MM.1S (cell line): Measurements from ENCODE around the gene RPL36A.

Experiments used
- DNase-seq: peaks from one replicate; pipeline ENCODE4 v3.0.0-alpha.2; 2015
- H2AFZ ChIP-seq: fragments of 300-600 bp; sonication (generic); 2 replicates; pipeline ENCODE4 v1.6.0; 2016; ENCODE audit warnings: antibody characterized with exemption, low read length
- H3F3A ChIP-seq: fragments of 300-600 bp; sonication (generic); 2 replicates; pipeline ENCODE4 v1.6.1; 2016; ENCODE audit warnings: mild to moderate bottlenecking, antibody characterized with exemption, low read length, moderate library complexity, mixed read lengths; ENCODE audit not compliant: insufficient read depth
- H3K27ac ChIP-seq: fragments of 300-600 bp; sonication (generic); 2 replicates; pipeline ENCODE4 v1.5.1; 2016; ENCODE audit warnings: mild to moderate bottlenecking, low read length
- H3K27me3 ChIP-seq: fragments of 300-600 bp; sonication (generic); replicated peaks from 2 replicates; pipeline ENCODE4 v1.6.0; 2016; ENCODE audit warnings: low read length; ENCODE audit not compliant: insufficient read depth
- H3K36me3 ChIP-seq: fragments of 300-600 bp; sonication (generic); replicated peaks from 2 replicates; pipeline ENCODE4 v1.6.1; 2016; ENCODE audit warnings: mild to moderate bottlenecking, low read length, mixed read lengths; ENCODE audit not compliant: insufficient read depth
- H3K4me1 ChIP-seq: fragments of 300-600 bp; sonication (generic); 2 replicates; pipeline ENCODE4 v1.6.1; 2016; ENCODE audit warnings: low read length, mixed read lengths
- H3K4me2 ChIP-seq: fragments of 300-600 bp; sonication (generic); 2 replicates; pipeline ENCODE4 v1.6.0; 2016; ENCODE audit warnings: low read depth, low read length
- H3K4me3 ChIP-seq: fragments of 300-600 bp; sonication (generic); 2 replicates; pipeline ENCODE4 v1.5.1; 2016; ENCODE audit warnings: low read length, mixed read lengths
- H3K79me2 ChIP-seq: fragments of 300-600 bp; sonication (generic); 2 replicates; pipeline ENCODE4 v1.6.1; 2016; ENCODE audit warnings: mixed run types, low read length, mixed read lengths
- H3K9ac ChIP-seq: fragments of 300-600 bp; sonication (generic); 2 replicates; pipeline ENCODE4 v1.6.1; 2016; ENCODE audit warnings: low read length, mixed read lengths
- H3K9me2 ChIP-seq: fragments of 300-600 bp; sonication (generic); replicated peaks from 2 replicates; pipeline ENCODE4 v1.6.1; 2016; ENCODE audit warnings: mild to moderate bottlenecking, low read length, mixed read lengths; ENCODE audit not compliant: insufficient read depth
- H3K9me3 ChIP-seq: fragments of 300-600 bp; sonication (generic); replicated peaks from 2 replicates; pipeline ENCODE4 v1.6.1; 2016; ENCODE audit warnings: mild to moderate bottlenecking, low read length, mixed read lengths; ENCODE audit not compliant: insufficient read depth
- H4K20me1 ChIP-seq: fragments of 300-600 bp; sonication (generic); 2 replicates; pipeline ENCODE4 v1.6.1; 2016; ENCODE audit warnings: mild to moderate bottlenecking, low read length, moderate library complexity, mixed read lengths; ENCODE audit not compliant: insufficient read depth
- CTCF ChIP-seq: fragments of 300-600 bp; sonication (generic); IDR thresholded peaks from 2 replicates; pipeline ENCODE4 v1.5.1; 2016; ENCODE audit warnings: antibody characterized with exemption, low read length, mixed read lengths
- EZH2 ChIP-seq: fragments of 300-600 bp; sonication (generic); optimal IDR thresholded peaks from 2 replicates; pipeline ENCODE3; 2017; ENCODE audit warnings: low read depth, mild to moderate bottlenecking, antibody characterized with exemption, low read length, mixed read lengths
- EZH2phosphoT487 ChIP-seq: fragments of 300-600 bp; sonication (generic); IDR thresholded peaks from 2 replicates; pipeline ENCODE4 v1.6.1; 2018; ENCODE audit warnings: antibody characterized with exemption, low read length

Gene RPL36A

GRCh38 chrX:101365301-101365795 lies 25.5 kb upstream of the RPL36A start:
- H3K4me1 ChIP-seq = peaks cover 3% of the 10 kb centered on the region
- no peak for TF ChIP-seq EZH2
- no peak for TF ChIP-seq CTCF
- TF ChIP-seq EZH2phosphoT487 = no peak
- DNase-seq = no peak
- H3K9ac ChIP-seq = no peak overlapping the region
- no peak overlapping the region for H3K4me2 ChIP-seq
- H3K27me3 ChIP-seq = no peaks in the 10 kb centered on the region
- H3K9me2 ChIP-seq = no peaks in the 10 kb centered on the region
- H4K20me1 ChIP-seq = no peaks in the 10 kb centered on the region
- H3K9me3 ChIP-seq = no peaks in the 10 kb centered on the region
- no peak overlapping the region for H2AFZ ChIP-seq
- no peak overlapping the region for H3K27ac ChIP-seq
- no peaks in the 10 kb centered on the region for H3K36me3 ChIP-seq
- no peak overlapping the region for H3K4me3 ChIP-seq
- no peaks in the 10 kb centered on the region for H3F3A ChIP-seq
- no peaks in the 10 kb centered on the region for H3K79me2 ChIP-seq

GRCh38 chrX:101368800-101369199 lies 22.0 kb upstream of the RPL36A start:
- TF ChIP-seq CTCF = no peak
- TF ChIP-seq EZH2 = no peak
- no peak for TF ChIP-seq EZH2phosphoT487
- Histone ChIP-seq H3K9ac (no peak overlapping the region), H3K4me1 (peaks cover 14% of the 10 kb centered on the region), H3K9me3 (no peaks in the 10 kb centered on the region), H3K27me3 (no peaks in the 10 kb centered on the region), H3K9me2 (no peaks in the 10 kb centered on the region), H3K36me3 (no peaks in the 10 kb centered on the region), H3F3A (no peaks in the 10 kb centered on the region), H2AFZ (no peak overlapping the region), H4K20me1 (no peaks in the 10 kb centered on the region), H3K4me2 (no peak overlapping the region), H3K27ac (no peak overlapping the region), H3K4me3 (no peak overlapping the region), H3K79me2 (no peaks in the 10 kb centered on the region)
- DNase-seq = no peak

- H3K27ac ChIP-seq = no peak overlapping the region
- H3K9ac ChIP-seq = no peak overlapping the region
- no peaks in the 10 kb centered on the region for H3K9me3 ChIP-seq
- H3K9me2 ChIP-seq = no peaks in the 10 kb centered on the region
- H3K4me2 ChIP-seq = no peak overlapping the region
- no peak overlapping the region for H3K4me3 ChIP-seq
- H4K20me1 ChIP-seq = no peaks in the 10 kb centered on the region
- no peaks in the 10 kb centered on the region for H3K27me3 ChIP-seq
- no peaks in the 10 kb centered on the region for H3F3A ChIP-seq
- peaks cover 14% of the 10 kb centered on the region for H3K4me1 ChIP-seq
- no peak overlapping the region for H2AFZ ChIP-seq
- no peak for DNase-seq
- TF ChIP-seq CTCF = no peak
- no peaks in the 10 kb centered on the region for H3K36me3 ChIP-seq
- H3K79me2 ChIP-seq = no peaks in the 10 kb centered on the region
Observed at GRCh38 chrX:101369687-101370086, 21.1 kb upstream of the RPL36A start.
